ENCODE measurements around the gene SCOC. TPM values are rescaled to one million over a fixed set of nuclear protein-coding genes. Genes with fewer than 3 reads are reported as not detected.

The SCOC gene
- total and polyA plus RNA-seq, 3 donors from 2014 or later, result 30.5 to 44.5 (median 37.2) TPM

DNA sequence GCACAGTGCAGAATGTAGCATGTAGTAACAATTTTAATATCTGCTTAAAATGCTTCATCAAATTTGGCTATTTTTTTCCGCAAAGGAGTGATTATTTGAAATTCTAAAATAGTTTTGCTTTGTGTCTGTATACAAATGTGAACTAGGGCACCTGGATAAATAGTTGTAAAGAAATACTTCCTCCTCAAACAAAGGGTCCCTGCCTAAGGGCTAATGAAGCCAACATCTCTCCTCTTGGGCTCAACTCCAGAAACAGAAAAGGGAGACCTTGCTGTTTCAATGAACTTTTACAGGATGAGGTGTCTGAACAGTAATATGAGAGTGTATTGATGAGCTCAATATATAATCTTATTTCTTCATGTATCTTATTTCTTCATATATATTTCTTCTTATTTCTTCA, 30.8 kb upstream of the SCOC start:
- Histone ChIP-seq H3K4me1 (no peaks in the 10 kb centered on the region), H3K27me3 (no peaks in the 10 kb centered on the region), H3K9me3 (no peaks in the 10 kb centered on the region), H3K36me3 (ENCODE audit: low read depth, missing control alignments) (no peaks in the 10 kb centered on the region), H3K4me3 (no peak overlapping the region), H3K27ac (no peak overlapping the region)
- DNase-seq, result no peak
- intact Hi-C loops (cut with DNase I; ENCODE audit: low total_unique reads), result no loop called here
- TF ChIP-seq, protein P1, sequence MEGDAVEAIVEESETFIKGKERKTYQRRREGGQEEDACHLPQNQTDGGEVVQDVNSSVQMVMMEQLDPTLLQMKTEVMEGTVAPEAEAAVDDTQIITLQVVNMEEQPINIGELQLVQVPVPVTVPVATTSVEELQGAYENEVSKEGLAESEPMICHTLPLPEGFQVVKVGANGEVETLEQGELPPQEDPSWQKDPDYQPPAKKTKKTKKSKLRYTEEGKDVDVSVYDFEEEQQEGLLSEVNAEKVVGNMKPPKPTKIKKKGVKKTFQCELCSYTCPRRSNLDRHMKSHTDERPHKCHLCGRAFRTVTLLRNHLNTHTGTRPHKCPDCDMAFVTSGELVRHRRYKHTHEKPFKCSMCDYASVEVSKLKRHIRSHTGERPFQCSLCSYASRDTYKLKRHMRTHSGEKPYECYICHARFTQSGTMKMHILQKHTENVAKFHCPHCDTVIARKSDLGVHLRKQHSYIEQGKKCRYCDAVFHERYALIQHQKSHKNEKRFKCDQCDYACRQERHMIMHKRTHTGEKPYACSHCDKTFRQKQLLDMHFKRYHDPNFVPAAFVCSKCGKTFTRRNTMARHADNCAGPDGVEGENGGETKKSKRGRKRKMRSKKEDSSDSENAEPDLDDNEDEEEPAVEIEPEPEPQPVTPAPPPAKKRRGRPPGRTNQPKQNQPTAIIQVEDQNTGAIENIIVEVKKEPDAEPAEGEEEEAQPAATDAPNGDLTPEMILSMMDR (IDR thresholded peaks at IDR 0.05), result no peak
- TF ChIP-seq POLR2A (IDR thresholded peaks at IDR 0.05), result no peak
- 56 to 74% methylated on average over 1 of the region's 1 CpG for WGBS, 2 donors

DNA sequence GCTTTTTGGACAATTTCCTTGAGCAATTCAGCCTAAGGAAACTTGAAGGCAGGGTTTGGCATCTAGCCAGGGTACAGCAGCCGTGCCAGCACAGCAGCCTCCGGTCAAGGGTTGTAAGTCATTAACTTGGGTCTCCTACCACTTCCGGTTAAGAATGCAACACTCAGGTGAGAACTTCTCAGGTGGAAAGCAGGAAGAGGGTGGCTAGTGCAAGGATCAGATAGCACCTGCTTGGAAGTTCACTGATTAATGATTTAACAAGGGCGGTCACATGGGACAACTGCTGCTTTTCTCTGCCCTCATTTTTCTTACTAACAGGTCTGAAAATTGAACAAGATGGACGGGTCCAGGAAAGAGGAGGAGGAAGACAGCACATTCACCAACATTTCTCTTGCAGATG, 30.1 kb upstream of the SCOC start:
- DNase-seq, result no peak
- Histone ChIP-seq H3K36me3 (ENCODE audit: low read depth, missing control alignments) (no peaks in the 10 kb centered on the region), H3K4me1 (no peaks in the 10 kb centered on the region), H3K9me3 (no peaks in the 10 kb centered on the region), H3K4me3 (no peak overlapping the region), H3K27ac (no peak overlapping the region), H3K27me3 (no peaks in the 10 kb centered on the region)
- intact Hi-C loops (cut with DNase I; ENCODE audit: low total_unique reads), result no loop called here
- 38 to 42% methylated on average over 5 of the region's 5 CpGs for whole genome bisulfite sequencing, 2 donors
- TF ChIP-seq POLR2A (IDR thresholded peaks at IDR 0.05), result no peak
- TF ChIP-seq, protein P1 (IDR thresholded peaks at IDR 0.05), result no peak

DNA sequence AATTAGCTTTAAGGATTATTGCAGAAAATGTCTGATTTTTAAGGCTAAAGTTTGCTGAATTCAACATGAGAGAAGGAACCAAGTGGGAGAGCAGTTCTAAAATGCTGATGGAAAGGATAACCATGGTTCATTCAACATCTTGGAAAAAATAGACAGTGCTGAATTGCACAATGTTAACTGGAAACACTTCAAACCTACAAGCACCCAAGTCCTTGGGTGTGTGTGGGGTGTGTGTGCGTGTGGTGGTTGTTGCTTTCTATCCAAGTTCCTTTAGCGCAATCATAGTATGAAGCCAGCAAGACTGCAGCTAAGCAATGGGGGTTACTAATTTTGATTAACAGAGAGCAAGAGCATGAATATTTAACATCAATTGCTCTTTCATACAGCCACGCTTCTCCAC, 29.3 kb upstream of the SCOC start:
- Histone ChIP-seq H3K9me3 (no peaks in the 10 kb centered on the region), H3K27me3 (no peaks in the 10 kb centered on the region), H3K4me3 (no peak overlapping the region), H3K27ac (no peak overlapping the region), H3K36me3 (ENCODE audit: low read depth, missing control alignments) (no peaks in the 10 kb centered on the region), H3K4me1 (no peaks in the 10 kb centered on the region)
- no peak for DNase-seq
- TF ChIP-seq, protein P1 (IDR thresholded peaks at IDR 0.05), result no peak
- 70 to 89% methylated on average over 3 of the region's 3 CpGs for WGBS, 2 donors
- intact Hi-C loops (cut with DNase I; ENCODE audit: low total_unique reads), result no loop called here

DNA sequence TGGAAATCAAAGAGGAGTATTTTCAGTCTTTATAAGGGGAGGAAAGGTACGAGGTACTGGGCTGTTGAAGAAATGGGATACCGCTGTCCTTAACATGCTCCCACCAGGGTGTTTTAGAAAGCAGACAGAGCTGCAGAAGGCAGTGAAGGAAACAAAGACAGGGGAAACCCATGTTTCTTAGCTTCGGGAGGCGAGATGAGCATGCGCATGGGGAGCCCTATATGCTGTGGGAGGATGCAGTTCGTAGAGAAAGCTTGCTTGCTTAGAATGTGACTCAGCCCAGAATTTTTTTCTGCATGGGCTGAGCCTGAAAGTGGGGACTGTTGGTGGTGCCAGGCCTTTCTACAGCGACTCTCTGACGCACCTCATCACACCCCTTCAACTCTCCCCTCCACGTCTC, 28.8 kb upstream of the SCOC start:
- no peak for DNase-seq
- no peak overlapping the region for H3K4me3 ChIP-seq
- intact Hi-C loops (cut with DNase I; ENCODE audit: low total_unique reads), result no loop called here
- no peak overlapping the region for H3K27ac ChIP-seq
- TF ChIP-seq, protein P1 (IDR thresholded peaks at IDR 0.05), result no peak
- TF ChIP-seq POLR2A (IDR thresholded peaks at IDR 0.05), result no peak
- no peaks in the 10 kb centered on the region for H3K36me3 ChIP-seq (ENCODE audit: low read depth, missing control alignments)
- H3K4me1 ChIP-seq, result no peaks in the 10 kb centered on the region
- no peaks in the 10 kb centered on the region for H3K27me3 ChIP-seq
- H3K9me3 ChIP-seq, result no peaks in the 10 kb centered on the region
- WGBS, 2 donors, result 47 to 70% methylated on average over 6 to 9 of the region's 9 CpGs

DNA sequence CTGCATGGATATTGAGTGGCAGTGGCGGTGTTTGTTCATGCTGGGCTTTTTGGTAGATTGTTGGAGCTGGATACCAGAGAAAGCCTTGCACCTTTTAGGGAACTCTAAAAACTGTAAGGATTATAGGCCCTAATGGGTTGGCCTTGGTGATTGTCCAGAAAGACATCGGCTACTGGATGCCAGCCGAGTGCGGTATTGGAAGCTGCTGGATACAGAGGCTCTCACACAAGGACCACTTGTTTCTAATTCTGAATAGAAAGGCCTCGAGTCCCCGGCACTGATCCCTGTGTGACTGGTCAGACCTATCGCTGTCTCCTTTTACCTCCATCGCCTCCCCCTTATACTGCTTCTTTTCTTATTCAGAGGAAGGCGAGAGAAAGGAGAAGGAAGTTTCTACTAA, 27.3 kb upstream of the SCOC start:
- H3K36me3 ChIP-seq (ENCODE audit: low read depth, missing control alignments), result no peaks in the 10 kb centered on the region
- H3K27me3 ChIP-seq, result no peaks in the 10 kb centered on the region
- intact Hi-C loops (cut with DNase I; ENCODE audit: low total_unique reads), result no loop called here
- no peaks in the 10 kb centered on the region for H3K4me1 ChIP-seq
- H3K9me3 ChIP-seq, result no peaks in the 10 kb centered on the region
- no peak overlapping the region for H3K4me3 ChIP-seq
- TF ChIP-seq, protein P1 (IDR thresholded peaks at IDR 0.05), result no peak
- TF ChIP-seq POLR2A (IDR thresholded peaks at IDR 0.05), result no peak
- WGBS, 2 donors, result 90 to 93% methylated on average over 9 of the region's 9 CpGs
- DNase-seq, result no peak
- no peak overlapping the region for H3K27ac ChIP-seq

All from testis (tissue), 3 donors.